ENCODE data around the gene AGAP3.
"Not testable (repeated sequence)": the region's sequence is repeated elsewhere in the genome, so short reads cannot be mapped to it uniquely, and the experiment has no call there.

AGAP3 gene

GRCh38 chr7:151085691-151086620 is at the start of gene AGAP3:
AGAP3 (plus strand) TSS chr7:151086475; CDS start chr7:151086742, 267 bp downstream.
- DNase-seq (ENCODE audit: low read depth) = peak; percentile 58

- peak; percentile 87 for DNase-seq (ENCODE audit: low read depth)
Measured at GRCh38 chr7:151038951-151039849, 47.1 kb upstream of the AGAP3 start.

- peak; percentile 39 for DNase-seq (ENCODE audit: low read depth)
Measured at GRCh38 chr7:151039850-151040548, 46.3 kb upstream of the AGAP3 start.

- no peak for DNase-seq (ENCODE audit: low read depth)
Measured at GRCh38 chr7:151040616-151041375, 45.5 kb upstream of the AGAP3 start.

GRCh38 chr7:151043449-151043848 is 42.8 kb upstream of the AGAP3 start:
- DNase-seq (ENCODE audit: low read depth) = not testable (repeated sequence)

GRCh38 chr7:151043959-151044358 is 42.3 kb upstream of the AGAP3 start:
- DNase-seq (ENCODE audit: low read depth) = no peak

GRCh38 chr7:151045262-151045661 is 41.0 kb upstream of the AGAP3 start:
- no peak for DNase-seq (ENCODE audit: low read depth)

GRCh38 chr7:151045967-151046366 is 40.3 kb upstream of the AGAP3 start:
- no peak for DNase-seq (ENCODE audit: low read depth)

- DNase-seq (ENCODE audit: low read depth) = peak; percentile 69
Measured at GRCh38 chr7:151046603-151047573, 39.4 kb upstream of the AGAP3 start.

GRCh38 chr7:151047976-151048815 is 38.1 kb upstream of the AGAP3 start, which contains the start of gene ASIC3:
ASIC3 (plus strand) TSS chr7:151048531; CDS start chr7:151048886, 355 bp downstream.
- DNase-seq (ENCODE audit: low read depth) = no peak

- no peak for DNase-seq (ENCODE audit: low read depth)
Measured at GRCh38 chr7:151048911-151049463, 37.3 kb upstream of the AGAP3 start.

- peak; percentile 65 for DNase-seq (ENCODE audit: low read depth)
Measured at GRCh38 chr7:151051108-151051507, 35.2 kb upstream of the AGAP3 start.

- DNase-seq (ENCODE audit: low read depth) = no peak
Measured at GRCh38 chr7:151053096-151053495, 33.2 kb upstream of the AGAP3 start.

- no peak for DNase-seq (ENCODE audit: low read depth)
Measured at GRCh38 chr7:151053751-151054150, 32.5 kb upstream of the AGAP3 start.

- no peak for DNase-seq (ENCODE audit: low read depth)
Measured at GRCh38 chr7:151056283-151056665, 30.0 kb upstream of the AGAP3 start.

GRCh38 chr7:151056666-151057505 is 29.4 kb upstream of the AGAP3 start:
- DNase-seq (ENCODE audit: low read depth) = no peak

- DNase-seq (ENCODE audit: low read depth) = peak; percentile 23
Measured at GRCh38 chr7:151057506-151057988, 28.7 kb upstream of the AGAP3 start, which contains the start of gene CDK5. CDK5 (minus strand) TSS chr7:151057897; CDS start chr7:151057848, 49 bp downstream.

All from amniotic epithelial cell (primary cell).